HG03457 (cell line): ENCODE results near the gene RPUSD3.

ENCODE experiments used
- ATAC-seq: cut with Tn5 transposase; IDR thresholded peaks from one replicate; pipeline ENCODE4 v1.9.1; 2021; ENCODE audit warnings: moderate number of reproducible peaks; ENCODE audit not compliant: unreplicated experiment

RPUSD3 gene

DNA sequence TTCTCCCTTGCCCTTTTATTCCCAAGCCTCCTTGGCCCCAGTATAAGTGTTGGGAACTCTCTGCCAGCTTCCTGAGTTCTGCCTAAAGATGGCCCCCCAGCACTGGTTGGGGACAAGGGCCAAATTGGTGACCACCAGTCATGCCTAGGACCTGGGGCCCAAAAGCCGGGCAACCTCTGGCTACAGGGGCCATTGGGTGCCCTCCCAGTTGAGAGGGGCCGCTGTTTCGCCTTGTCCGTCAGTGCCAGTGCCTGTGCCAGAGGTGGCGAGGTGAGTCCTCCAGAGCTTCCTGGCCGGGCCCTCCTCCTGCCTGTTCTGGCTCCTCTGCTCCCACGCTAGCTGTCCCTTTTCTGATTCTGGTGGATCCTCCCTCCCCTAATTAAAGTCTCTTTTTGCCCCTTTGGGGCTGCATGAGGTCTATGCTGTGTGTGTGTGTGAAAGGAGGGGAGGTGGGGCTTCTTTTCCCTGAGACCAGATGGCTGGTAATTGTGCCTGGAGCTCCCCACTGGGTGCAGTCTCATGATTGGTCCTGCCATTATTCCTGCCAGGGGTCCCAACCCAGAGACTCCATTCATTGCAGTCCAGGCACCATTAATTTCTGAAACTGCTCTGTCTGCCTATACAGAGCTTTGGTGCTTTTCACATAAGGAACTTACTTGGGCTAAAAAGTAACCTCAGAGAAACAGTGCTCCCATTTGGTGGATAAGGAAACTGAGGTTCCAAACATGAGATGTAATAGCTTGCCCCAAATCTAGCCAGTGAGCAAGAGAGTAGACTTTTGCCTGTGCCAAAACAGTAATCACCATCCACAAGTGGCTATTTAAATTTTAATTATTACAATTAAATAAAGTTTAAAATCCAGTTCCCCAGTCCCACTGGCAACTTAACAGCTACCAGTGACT, 36.9 kb downstream of the RPUSD3 start:
- no peak for ATAC-seq

DNA sequence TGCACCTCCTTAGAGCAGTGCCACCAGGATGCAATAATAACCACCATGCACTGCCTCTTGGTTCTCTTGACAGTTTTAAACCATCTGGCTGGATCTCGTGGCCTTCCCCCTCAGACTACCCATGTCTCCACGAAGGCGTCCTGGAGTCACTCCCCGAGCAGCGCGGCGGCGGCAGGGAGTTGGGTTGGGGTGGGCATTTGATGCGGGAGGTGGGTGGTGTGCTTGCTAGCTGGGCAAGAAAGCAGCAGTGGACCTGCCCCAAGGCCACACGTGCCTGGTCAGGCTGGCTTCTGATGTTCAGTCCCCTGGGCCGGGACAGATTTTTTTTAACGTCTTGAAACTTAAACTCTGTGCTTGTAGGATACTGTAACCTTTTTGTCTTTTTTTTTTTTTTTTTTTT, 37.7 kb downstream of the RPUSD3 start:
- no peak for ATAC-seq

DNA sequence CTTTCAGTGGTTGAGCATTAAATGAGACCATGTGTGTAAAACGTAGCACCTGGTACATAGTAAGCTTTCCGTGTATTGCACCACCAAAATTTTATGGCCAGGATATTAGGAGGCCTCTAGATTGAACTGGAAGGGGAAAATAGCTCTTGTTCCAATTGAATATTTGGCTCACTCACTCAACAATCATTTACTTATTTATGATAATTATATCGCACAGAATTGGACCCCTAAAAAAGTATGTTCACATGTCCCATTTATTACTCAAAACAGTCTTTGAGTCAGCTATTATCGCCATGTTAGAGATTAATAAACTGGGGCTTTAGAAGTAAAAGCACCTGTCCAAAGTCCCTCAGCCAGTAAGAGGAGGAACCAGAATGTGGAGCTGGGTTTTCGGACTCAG, 38.8 kb downstream of the RPUSD3 start:
- no peak for ATAC-seq

DNA sequence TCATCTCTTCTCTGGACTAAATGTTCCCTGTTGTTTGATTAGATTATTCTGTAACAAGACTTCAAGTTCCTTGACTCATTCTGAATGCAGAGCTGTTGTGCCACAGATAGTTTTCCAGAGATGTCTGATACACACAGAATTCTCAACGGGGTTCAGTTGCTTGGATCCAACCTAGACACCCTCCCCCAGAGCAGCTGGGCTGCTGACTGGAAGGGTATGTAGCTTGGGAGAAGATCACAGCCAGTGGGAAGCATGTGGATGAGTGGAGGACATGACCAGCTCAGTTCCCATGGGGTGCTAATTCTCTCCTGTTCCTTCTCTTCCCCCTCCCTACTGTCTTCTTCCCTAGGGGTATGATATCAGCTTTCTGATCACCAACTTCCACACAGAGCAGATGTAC, 40.3 kb downstream of the RPUSD3 start:
- ATAC-seq: no peak

DNA sequence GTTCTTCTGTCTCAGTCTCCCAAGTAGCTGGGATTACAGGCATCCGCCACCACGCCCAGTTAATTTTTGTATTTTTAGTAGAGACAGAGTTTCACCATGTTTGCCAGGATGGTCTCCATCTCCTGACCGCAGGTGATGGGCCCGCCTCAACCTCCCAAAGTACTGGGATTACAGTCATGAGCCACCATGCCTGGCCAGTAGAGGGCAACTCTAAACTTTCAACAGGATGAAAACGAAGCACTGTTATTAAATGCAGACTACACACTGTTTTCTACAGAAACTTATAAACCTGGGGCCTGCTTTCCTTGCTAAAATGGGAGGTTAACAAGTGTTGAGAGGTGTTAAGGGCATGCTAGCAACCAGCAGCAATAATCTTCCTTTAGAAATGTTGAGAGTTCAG, 43.3 kb downstream of the RPUSD3 start:
- ATAC-seq: no peak

DNA sequence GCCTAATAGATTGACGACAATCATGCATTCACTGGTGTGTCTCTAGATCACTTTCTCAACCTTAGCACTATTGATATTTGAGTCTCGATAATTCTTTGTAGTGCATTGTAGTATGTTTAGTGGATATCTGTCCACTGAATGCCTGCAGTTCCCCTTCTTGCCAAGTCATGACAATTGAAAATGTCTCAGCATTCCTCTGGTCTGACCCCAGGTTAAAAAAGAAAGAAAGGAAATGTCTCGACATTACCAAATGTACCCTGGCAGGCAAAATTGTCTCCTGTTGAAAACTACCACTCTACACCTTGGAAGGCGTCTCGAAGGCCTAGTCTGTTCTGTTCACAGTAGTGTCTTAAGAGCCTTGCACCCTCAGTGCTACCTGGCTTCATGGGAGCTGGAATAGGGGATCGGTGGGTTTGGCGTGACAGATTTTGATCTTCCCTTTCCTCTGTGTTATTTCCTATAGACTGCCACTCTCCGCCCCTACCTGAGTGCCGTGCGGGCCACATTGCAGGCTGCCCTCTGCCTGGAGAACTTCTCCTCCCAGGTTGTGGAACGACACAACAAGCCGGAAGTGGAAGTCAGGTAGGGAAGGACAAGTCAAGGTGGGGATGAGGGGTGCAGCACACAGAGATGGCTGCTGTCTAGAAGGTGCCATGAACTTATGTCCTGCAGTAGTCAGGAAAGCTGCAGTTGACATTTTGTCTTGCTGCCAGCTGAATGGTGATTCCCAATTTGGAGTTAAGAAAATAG, 46.4 kb downstream of the RPUSD3 start:
- no peak for ATAC-seq

DNA sequence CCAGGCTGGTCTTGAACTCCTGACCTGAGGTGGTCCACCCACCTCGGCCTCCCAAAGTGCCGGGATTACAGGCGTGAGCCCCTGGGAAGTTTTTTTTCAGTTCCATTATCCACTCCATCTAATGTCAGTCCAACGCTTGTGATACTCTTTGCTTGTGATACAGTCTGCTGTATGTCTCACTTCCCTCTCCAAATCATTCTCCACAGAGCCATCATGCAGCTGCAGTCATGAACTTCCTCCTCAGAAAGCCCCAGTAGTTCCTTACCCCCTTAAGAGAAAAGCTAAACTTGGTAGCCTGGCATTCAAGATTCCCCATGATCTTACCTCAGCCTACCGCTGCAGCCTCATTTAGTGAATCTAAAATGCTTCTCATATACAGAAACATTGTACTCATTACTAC, 48.6 kb downstream of the RPUSD3 start:
- ATAC-seq: no peak

DNA sequence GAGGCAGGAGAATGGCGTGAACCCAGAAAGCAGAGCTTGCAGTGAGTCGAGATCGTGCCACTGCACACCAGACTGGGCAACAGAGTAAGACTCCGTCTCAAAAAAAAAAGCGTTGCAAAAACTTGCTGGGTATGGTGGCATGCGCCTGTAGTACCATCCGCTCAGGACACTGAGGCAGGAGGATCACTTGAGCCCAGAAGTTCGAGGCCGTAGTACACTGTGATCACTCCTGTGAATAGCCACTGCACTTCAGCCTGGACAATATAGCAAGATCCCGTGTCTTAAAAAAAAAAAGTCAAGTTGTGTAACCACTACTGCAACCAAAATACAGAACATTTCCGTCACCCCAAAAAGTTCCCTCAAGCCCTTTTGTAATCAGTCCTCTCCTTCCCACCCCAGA, 49.4 kb downstream of the RPUSD3 start:
- ATAC-seq: no peak

DNA sequence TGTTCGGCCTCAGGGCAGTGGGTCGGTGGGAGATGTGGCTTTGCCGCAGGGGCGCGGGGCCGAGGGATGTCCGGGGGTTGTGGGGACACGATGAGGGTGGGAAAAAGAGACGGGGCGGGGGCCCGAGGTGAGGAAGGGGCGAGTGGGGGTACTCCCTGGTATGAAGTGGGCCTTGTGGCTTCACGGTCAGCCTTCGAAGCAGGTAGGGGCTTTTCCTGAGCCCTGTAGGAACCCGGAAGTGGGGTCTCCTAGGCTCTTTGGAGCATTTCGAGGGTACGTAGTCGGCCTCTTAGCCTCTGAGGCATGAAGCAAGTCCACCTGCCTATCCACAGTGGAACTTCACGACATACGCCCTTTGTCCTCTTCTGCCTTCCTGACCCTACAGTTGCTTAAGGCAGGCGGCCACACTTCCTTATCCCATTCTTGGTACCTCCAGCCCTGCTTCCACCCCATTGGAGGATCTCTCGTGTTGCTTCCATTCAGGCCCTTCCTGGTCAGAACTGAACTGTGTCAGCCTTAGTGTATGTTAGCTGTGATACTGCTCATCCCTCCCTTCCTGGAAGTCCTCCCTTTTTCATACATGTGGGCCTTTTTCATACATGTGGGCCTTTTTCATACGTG, 50.5 kb downstream of the RPUSD3 start:
- no peak for ATAC-seq

DNA sequence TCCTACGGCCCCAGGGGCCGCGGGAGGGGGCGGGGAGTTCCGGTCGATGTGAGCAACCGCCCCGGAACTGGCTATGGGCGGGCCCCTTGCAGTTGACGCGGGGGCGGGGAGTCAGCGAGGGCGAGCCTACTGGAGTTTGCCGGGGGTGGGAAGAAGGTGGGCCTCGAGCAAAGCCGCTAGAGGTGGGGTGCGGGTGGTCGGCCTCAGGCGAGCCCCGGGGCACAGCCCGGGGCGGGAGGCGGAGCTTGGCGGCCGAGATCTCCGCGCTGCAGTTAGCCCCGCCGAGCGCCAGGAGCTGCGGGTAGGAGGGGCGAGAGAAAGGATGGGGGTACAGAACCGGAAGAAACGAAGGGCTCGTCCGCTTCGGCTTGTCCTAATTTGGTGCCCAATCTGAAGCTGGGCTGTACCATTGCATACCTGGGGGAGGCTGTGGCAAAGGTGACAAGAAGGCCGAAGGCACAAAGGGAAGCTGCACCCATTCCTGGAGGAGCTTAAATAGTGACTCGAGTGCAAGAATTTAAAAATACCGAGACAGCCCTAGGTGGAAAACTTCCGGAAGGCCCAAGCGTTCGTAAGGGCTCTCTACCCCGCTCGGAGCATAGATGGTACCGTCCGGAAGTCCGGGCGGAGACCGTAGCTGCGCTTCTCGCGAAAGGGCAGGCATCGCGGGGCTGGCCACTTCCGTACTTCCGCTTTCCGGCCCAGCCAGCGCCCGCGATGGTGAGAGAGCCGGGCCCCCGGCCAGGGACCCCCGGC, 51.2 kb downstream of the RPUSD3 start, which contains the start of the genes ARPC4 and TADA3:
ARPC4 (plus strand) TSS at position 678 of the 756 bp plus-strand sequence; CDS start at position 718, 40 bp downstream.
TADA3 (minus strand) TSS at position 69 of the 756 bp plus-strand sequence. CDS start 1,007 bp downstream, outside the sequence.
- peak; percentile 62 for ATAC-seq

DNA sequence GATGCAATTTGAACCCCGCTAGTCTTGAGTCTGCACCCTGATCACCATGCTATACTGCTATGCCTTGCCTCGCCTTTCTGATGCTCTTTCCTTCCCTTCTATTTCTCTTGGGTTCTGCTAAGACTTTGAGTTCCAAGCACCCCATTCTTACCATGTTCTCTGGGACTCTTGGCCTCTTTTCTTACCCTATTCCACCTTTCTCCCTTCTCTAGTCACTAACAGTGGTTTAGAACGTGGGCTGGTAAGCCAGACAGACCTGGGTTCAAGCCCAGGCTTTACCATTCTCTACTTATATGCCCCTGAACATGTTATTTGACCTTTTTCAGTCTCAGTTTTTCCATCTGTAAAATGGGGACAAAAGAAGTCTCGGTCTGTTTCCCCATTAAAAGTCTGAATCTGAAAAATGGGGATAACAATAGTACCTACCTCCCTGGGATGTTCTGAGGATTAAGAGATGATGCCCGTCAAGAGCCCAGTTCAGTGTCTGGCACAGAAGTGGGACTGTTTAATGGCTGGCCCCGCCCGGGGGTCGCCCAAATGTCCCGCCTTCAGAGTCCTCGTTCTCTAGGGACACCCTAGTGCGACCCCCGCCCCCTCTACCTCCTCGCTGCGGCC, 51.9 kb downstream of the RPUSD3 start:
- ATAC-seq: no peak

DNA sequence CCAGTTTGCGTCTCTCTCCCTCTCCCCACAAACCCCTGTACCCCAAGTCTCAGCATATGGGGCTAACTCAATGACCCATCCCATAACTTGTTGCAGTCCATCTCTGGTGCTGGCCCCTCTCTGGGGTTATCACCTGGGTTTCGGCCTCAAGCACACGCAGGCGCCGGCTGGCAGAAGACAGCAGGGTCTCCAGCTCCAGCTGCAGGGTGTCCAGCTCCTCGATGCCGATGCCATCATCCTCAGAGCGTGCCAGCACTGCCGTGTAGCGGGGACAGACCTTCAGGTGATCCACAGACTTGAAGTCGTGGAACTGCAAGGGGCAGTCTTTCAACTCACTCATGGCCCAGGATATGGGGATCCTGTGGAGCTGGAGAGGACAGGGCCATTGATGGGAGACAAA, 52.7 kb downstream of the RPUSD3 start:
- no peak for ATAC-seq
